GM08714 (cell line): ENCODE data around the gene RAB40C.

Experiments
- H3K4me3 ChIP-seq: fragments of 200-500 bp; sonication (Bioruptor generic); 2 replicates; pipeline ENCODE4 v1.5.1; 2014; ENCODE audit warnings: mild to moderate bottlenecking, low read length, inconsistent platforms
- ZNF274 ChIP-seq: IDR thresholded peaks from 2 replicates; pipeline ENCODE4 v1.6.1; 2012; ENCODE audit warnings: mild to moderate bottlenecking, low read depth, low read length

Gene RAB40C

DNA sequence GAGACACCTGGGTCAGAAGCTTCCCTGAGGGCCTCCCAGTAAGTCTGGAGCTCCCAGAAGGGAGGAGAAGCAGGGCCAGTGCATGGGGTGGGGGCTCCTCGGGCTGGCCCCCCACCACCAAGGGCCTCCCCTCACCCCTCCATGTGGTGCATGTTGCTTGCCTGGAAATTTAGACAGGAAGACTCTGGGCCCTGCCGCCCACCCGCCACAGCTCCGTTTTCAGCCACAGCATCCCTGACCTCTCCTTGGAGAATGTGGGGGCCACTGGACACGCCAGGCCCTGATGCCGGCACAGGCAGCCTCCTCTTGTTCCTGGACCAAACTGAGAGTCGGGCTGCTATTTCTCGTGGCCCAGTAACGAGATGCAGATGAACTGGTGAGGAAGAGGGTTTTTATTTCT, 49.0 kb downstream of the RAB40C start:
- no peak for TF ChIP-seq ZNF274
- no peak overlapping the region for H3K4me3 ChIP-seq

DNA sequence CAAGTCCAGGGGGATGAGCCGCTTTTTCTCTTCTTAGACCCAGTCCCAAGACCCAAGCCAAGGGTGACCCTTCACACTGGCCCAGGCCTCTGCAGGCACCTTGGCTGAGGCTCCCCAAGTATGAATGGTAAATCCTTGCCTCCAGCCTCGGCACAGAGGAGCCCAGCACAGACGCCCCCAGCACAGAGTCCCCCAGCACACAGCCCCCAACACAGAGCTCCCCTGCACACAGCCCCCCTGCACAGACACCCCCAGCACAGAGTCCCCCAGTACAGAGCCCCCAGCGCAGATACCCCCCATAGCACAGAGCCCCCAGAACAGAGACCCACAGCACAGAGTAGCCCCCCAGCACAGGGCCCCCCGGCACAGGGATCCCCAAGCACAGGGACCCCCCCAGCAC, 50.7 kb downstream of the RAB40C start:
- no peak for TF ChIP-seq ZNF274
- H3K4me3 ChIP-seq = no peak overlapping the region

DNA sequence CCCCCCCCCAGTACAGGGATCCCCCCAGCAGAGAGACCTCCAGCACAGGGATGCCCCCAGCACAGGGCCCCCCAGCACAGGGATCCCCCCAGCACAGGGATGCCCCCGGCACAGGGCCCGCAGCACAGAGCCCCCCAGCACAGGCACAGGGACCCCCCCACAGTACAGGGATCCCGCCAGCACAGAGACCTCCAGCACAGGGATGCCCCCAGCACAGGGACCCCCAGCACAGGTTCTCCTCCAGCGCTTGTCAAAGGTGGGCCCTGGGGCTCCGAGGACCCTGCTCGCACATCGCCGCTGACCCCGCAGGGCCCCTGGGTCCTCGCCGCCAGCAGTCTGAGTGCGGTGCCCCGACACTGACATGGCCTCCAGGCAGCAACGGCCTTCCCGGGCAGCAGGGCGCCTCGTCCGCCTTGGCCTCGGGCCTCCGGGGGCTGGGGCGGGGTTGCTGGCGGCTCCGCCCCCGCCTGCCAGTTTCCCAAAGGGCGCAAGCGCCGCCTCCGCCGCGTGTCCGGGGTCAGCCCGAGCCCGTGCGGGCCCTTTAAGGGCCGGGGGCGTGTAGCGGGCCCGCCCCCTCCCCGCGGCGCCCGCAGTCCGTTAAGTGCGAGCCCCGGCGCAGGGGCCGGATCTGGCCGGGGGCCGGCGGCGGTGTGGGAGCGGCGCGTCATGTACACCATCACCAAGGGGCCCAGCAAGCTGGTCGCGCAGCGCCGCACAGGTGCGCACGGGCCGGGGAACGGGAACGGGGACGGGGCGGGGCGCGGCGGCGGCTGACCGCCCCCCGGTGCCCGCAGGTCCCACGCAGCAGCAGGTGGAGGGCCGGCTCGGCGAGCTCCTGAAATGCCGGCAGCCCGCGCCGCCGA, 51.7 kb downstream of the RAB40C start, which contains the start of gene MCRIP2:
MCRIP2 (plus strand) TSS at position 503 of the 863 bp plus-strand sequence; CDS start at position 667, 164 bp downstream.
- H3K4me3 ChIP-seq = peak within 1 kb of the TSS; percentile 76
- no peak for TF ChIP-seq ZNF274

DNA sequence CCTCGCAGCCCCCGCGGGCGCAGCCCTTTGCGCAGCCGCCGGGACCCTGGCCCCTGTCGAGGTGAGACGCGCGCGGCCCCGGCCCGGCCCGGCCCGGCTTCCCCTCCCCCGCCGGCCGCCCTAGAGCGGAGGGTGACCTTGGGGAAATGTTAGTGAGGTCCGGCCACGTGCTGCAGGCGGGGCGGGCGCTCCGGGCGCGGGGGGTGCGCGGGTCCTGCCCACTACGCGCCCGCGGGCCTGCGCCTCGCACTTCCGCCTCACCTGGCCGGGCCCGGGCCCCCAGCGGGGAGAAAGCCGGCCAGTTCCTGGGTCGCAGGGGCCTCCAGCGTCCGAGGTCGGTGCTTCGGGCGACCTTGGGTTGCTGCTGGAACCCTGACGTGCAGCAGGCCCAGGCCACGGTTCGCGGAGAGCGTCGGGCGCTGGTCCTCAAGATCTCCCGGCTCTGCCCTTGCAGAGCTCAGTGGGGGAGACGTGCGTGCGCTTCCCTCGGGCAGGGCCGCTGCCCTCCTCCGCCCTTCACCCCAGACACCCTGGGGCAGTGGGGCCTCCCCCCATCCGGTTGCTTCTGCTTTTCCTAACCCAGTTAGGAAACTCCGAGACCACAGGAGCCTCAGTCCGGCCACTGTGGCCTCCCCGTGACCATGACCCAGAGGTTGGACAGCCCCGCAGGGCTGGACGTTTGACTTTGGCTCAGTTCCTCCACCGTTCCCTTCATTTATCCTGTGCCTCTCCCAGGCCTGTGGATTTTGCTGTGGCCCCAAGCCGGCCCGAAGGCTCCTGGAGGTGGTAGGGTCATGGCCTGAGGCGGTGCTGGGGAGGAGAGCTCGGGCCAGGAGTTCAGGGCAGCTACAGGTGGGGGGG, 52.6 kb downstream of the RAB40C start:
- no peak for TF ChIP-seq ZNF274
- peak overlapping the region; percentile 76 for H3K4me3 ChIP-seq

DNA sequence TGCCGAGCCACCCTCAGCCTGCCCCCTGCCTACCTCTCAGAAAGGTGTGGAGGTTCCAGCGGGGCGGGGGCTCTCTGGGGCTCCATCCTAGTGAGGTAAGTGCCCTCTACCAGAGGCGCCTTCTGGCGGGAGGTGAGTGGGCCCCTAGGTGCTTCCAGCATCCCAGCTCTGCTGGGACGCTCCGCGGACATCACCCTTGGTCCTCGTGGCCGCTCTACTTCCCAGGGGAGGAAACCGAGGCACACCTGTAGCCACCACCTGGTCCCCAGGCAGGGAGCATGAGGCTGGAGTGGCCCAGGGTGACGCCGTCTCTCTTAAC, 53.1 kb downstream of the RAB40C start:
- H3K4me3 ChIP-seq = peak overlapping the region; percentile 76; the same call in 1 of the 2 replicates
- TF ChIP-seq ZNF274 = no peak

DNA sequence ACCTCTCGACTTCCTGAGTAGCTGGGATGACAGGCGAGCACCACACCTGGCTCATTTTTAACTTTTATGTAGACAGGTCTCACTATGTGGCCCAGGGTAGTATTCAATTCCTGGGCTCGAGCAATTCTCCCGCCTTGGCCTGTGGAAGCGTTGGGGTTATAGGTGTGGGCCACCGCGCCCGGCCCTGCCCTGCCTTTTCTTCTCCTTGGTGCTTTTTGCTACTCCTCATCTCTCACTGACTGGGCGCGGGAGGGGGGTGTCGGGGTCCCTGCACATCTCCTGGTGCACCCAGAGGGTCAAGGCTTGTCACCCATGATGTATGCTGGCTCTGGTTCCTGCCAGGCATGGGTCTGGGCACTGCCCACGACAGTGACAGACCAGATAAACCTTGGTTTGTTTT, 54.7 kb downstream of the RAB40C start:
- no peak overlapping the region for H3K4me3 ChIP-seq
- TF ChIP-seq ZNF274 = no peak

DNA sequence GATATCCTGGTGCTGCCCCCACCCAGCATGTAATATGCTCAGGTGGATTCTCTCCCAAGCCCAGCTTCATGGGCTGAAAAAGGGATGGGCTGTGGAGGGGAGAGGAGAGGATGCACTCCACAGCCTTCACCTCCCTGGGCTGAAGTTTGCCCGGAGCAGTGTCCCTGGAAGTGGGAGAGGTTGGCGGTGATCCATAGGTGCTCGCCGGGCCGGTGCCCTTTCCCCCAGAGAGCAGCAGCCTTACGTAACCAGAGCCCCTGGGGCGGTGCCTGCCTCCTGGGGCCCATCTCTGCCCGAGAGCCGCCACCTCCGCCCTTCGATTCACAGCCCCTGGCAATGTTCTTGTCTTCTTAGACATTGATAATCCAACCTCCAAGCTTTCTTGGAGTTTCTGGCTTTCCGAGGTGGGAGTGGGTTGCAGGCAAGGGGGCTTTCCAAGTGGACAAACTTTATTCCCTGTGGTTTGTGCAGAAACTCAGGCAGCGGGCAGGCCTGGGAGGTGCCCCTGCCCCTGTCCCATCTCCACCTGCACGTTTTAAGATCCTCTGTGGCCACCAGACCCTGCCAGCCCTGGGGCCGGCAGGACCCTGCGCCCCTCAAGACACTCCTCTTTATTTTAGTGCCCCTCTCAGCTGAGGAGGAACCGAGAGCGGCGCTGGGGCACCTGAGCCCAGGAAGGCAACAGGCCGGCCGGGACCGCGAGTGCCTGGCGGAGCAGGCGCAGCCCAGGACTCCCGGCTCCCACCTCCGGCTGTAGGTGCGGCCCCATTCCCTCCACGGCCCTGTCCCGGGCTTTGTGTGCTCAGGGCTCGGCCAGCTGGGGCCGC, 56.2 kb downstream of the RAB40C start:
- no peak overlapping the region for H3K4me3 ChIP-seq
- no peak for TF ChIP-seq ZNF274

DNA sequence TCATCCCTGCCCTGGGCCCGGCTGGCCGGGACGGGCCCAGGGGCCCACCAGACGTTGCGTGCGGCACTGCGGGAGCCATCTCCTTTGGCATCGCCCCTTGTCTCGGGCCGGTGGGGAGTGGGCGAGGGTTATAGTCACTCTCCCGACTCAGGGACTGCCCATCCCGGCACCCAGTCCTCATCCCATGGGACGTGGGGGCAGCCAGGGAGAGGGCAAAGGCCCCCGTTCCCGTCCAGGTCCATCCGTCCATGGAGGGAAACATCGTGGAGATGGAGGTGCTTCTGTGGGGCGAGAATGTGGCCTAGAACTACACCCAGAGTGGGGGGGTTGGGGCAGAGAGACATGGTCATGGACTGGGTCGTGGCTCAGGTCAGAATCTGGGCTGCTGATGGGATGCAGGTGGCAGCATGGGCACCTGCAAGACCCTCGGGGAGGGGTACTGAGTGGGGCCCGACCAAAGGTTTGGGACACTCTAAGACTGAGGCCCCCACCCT, 56.9 kb downstream of the RAB40C start:
- no peak overlapping the region for H3K4me3 ChIP-seq
- TF ChIP-seq ZNF274 = no peak

DNA sequence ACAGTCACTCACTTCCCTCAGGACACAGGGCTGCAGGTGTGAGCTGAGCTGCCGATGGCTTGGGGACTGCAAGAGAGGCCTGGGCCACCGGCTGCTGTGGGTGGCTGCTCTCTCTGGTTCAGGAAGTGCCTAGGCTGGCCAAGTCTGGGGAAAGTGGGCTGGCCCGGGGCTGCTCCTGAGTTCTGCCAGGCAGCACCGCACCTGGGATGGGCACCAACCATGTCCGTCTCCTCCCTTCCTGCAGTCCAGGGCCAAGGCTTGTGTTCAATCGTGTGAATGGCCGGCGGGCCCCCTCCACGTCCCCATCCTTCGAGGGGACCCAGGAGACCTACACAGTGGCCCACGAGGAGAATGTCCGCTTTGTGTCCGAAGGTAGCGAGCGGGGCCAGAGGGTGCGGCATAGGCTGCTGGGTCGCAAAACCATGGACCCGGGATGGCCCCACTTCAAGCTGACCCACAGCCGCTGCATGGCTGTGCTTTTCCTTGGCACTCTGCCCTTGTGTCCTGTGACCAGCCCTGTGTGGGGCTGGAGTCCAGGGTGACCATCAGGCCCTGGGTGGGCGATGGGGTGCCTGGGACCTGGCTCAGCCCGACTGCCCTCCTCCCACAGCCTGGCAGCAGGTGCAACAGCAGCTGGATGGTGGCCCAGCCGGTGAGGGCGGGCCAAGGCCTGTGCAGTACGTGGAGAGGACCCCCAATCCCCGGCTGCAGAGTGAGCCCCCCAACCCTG, 57.5 kb downstream of the RAB40C start:
- H3K4me3 ChIP-seq = no peak overlapping the region
- no peak for TF ChIP-seq ZNF274

DNA sequence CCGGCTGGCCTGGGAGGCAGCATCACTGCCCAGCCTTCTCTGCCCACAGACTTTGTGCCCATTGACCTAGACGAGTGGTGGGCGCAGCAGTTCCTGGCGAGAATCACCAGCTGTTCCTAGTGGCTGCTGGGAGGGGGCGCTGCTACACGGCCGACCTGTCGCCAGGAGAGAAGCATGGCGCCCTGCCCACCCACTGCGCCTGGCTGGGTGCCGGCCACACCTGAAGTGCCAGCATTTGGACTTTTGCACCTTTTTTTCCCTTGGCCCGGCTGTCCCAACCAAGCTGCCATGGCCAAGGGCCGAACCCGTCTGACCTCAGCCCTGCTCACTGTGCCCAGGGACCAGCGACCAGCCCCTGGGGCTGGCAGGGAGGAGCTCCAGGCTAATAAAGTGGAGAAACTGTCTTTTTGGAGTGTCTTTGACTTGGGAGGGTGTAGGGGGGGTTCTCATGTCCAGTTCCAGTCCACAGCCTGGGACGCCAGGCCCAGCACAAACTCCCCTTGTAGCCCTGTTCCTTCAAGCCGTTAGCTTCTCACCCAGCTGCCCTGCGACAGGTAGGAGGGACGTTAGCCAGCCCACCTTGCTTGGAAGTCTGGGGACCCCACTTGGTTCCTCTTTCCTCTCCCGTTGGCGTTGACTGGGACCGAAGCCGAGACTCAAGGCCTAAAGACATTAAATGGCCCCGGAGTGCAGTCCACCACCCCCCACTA, 58.4 kb downstream of the RAB40C start:
- TF ChIP-seq ZNF274 = no peak
- H3K4me3 ChIP-seq = peak overlapping the region; percentile 75; the same call in 1 of the 2 replicates

DNA sequence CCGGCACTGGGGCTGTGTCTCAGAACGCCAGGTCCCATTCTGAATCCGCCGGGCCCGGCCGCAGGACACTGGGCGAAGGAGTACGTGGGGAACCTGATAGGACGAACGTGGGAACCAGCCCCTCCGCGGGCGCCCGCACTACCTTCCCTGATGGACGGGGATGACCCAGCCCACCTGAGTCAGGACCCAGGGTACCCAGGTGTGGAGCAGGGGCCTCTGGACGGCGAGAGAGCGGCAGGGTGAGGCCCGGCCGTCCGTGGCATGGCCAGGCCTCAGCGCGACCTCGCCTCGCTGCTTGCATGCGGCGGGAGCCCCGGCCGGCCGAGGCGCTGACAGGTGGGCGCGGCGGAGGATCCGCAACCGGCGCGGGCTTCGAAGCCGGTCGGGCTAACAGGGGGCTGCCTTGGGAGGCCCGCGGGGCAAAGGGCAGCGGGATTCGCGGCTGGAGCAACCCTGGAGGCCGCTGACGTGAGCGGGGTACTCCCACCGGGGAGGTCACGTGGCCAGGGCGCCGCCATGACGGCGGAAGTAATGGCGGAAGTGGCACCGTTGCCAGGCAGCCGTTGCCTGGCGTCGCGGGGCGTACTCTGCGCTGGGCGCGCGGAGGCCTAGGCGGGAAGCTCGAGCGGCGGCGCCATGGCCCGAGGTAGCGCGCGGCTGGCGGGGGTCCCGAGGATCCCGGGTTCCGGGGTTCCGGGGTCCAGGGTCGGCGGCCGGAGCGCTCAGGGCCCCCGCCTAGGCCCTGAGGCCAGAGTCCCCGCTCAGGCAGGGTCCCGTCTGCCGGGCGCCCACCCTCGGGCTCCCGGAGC, 59.1 kb downstream of the RAB40C start, which contains the start of gene WDR90:
WDR90 (plus strand) TSS at position 585 of the 809 bp plus-strand sequence; CDS start at position 637, 52 bp downstream.
- TF ChIP-seq ZNF274 = no peak
- H3K4me3 ChIP-seq = peak within 1 kb of the TSS; percentile 75

DNA sequence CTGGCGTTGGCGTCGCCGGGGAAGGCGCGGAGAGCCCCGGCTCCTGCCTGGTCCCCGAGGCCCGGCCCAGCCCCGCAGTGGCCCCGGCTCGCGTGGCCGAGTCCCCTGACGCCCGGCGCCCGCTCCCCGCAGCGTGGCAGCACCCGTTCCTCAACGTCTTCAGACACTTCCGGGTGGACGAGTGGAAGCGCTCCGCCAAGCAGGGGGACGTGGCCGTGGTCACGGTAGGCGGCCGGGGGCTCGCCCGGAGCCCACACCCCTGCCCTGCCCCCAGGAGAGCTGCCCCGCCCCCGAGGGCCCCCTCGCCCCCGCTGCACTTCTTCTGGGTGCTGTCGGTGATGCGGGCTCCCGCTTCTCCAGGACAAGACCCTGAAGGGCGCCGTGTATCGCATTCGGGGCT, 59.8 kb downstream of the RAB40C start:
- peak overlapping the region; percentile 75; the same call in 1 of the 2 replicates for H3K4me3 ChIP-seq
- TF ChIP-seq ZNF274 = no peak
